Activated CD4-positive, alpha-beta T cell treated with anti-CD3 and anti-CD28 coated beads, Interleukin-2, amount 50 U/mL, for 24 hours (primary cell): ENCODE measurements around the gene NSUN7.

ENCODE experiments used
- DNase-seq, 2 donors: peaks; one replicate each; pipeline ENCODE4 v3.0.0-alpha.2; 2020; ENCODE audit warnings: low read depth in 1 of 2, low spot score in 1 of 2

The NSUN7 gene

DNA sequence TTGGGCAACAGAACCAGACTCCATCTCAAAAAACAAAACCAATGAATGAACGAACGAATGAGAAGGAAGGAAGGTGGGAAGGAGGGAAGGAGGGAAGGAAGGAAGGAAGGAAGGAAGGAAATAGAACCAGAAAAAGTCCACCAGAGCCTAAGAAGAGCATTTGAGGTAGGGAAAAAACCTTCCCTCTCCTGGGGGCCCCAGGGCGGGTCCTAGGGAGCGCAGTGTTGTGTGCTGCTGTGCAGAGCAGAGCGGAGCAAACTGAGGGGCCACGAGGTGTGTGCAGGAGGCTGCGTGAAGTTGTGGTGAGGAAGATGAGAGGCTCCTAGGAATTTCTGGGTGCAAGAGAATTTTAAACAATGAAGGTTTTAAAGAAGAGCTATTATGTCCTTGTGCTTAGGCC lies 16.0 kb upstream of the NSUN7 start:
- DNase-seq, result no peak

DNA sequence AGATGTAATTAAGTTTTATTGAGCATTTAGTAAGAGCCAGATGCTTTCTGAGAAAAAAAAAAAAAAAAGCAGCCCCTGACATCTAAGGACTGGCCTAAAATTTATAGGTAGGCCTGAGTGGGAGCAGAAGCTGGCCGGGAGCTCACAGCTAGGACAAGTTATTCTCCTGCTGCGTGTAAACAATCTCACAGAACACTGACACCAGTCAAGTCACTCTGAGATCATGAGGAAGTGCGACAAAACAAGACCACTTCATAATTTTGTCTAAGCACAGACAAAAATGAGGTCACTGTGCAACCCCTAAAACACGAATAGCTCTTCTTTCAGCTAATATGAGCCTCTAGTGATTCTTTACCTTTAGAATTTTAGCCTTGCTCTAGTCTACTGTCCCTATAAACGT lies 15.3 kb upstream of the NSUN7 start:
- DNase-seq, result no peak

DNA sequence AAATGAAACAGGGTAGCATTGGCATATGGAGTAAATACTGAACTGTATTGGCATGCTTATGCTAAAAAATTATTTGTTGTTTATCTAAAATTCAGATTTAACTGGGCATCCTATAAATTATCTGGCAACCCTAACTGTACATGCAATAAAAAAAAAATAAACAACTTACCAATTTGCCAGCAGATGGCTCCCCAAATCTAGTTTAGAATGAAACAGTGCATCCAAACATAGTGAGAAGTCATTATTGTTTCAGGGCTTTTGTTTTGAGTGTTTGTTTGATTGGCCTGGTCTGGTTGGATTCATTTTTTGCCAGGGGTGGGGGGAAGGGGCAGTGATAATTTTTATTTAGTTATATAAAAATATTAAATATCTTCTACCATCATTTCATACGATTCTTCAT lies 12.8 kb upstream of the NSUN7 start:
- no peak for DNase-seq

GRCh38 chr4:40737879-40738278 lies 11.9 kb upstream of the NSUN7 start:
- DNase-seq, result no peak

DNA sequence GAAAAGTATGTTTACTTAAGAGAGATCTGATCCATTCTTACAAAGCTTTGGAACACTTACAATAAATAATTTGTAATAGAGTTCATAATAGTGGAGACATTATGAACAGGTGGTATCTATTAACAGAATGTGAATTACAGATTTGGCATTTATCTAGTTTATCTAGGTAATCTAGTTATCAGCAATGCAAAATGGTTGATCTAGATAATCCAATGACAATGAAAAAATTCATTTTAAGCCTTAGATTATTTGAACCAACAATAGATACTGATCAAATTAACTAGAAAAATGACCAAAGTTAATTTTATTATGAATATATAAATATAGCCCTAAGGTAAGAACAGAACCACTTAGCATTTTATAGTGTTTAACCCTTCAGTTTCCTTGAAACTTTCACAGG lies 10.4 kb upstream of the NSUN7 start:
- DNase-seq, result no peak

DNA sequence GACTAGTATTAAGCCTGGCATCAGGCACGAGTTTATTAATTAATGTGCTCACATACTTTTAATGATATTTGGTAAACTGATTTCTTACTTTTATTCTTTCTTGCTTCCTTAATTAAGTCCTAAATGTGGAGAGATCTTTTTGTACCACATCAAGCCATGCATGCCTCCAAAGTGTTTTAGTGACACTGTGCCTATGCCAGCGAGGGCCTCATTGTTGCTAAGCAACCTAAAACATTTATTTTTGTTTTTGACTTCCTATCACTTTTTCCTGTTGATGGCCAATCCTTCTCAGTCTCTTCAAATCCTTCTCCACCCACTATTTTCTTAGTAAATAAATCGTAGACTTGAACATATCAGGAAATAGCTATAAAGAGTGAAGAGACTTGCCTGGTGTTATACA lies 5.5 kb upstream of the NSUN7 start:
- DNase-seq, result no peak

GRCh38 chr4:40745285-40745984 lies 4.3 kb upstream of the NSUN7 start:
- no peak for DNase-seq

DNA sequence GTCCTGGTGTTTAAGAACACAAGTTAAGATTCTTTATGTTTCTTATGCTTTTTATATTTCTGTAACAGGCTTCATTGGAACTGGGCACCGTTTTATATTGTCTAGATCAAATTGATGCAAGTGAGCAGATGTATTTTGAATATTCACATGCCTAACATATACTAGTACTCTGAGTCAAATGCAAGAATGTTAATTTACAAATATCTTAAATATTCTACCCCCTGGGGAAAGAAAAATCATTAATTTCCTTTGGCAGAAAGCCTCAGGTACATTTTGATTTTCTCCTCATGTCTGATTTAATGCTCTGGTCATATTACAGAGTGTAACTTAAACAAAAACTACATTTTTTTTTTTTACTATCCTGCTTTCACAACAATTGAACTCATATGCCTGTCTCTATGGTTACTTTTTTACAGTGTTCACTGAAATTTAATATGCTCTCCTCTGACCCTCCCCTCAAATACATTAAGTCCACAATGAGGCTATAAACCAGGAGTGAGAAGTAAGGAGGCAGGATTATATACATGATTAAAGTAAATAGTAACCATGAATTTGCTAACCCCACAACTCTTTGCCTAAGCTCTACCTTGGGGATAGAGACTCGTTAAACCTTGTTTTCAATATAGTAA lies 2.4 kb upstream of the NSUN7 start:
- DNase-seq, result no peak

- DNase-seq, result no peak
These were observed 905 bp downstream of the NSUN7 start for GRCh38 chr4:40750461-40751258.

GRCh38 chr4:40755616-40756015 lies 5.9 kb downstream of the NSUN7 start:
- no peak for DNase-seq

DNA sequence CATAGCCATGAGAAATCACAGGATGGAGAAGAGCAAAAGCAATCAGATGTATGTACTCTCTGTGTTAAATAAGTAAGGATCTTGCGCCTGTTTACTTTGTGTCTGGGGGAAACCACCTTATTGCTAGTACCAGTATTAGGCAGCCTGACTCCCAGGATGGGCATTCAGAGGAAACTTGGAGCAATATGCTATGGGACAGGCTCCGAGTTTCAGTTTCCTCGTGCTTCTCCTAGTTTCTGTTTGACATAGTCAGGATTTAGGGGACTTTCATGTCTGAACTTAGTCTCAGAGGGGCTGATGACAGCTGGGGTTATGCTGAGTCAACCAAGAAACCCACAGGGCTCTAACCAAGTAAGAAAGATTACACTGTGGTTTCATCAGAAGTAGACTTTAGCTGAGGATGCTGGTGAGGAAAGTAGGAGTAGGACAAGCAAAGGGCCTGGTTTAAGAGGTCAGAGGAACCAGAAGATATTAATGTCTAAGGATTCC lies 13.5 kb downstream of the NSUN7 start:
- DNase-seq, result no peak

- no peak for DNase-seq
These were observed 19.5 kb downstream of the NSUN7 start for GRCh38 chr4:40769266-40769665.

- DNase-seq, result no peak
These were observed 28.3 kb downstream of the NSUN7 start for GRCh38 chr4:40778090-40778489.

DNA sequence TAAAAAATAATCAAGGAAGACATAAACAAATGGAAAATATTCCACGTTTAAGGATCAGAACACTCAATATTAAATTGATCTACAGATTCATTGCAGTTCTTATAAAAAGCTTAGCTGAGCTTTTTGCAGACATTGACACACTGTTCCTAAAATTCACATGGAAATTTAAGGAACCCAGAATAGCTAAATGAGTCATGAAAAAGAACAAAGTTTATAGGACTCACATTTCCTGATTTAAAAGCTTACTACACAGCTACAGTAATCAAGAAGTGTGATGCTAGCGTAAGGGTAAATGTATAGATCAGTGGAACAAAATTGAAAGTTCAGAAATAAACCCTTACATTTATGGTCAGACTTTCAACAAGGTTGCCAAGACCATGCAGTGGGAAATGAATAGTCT lies 33.1 kb downstream of the NSUN7 start:
- DNase-seq, result no peak

- no peak for DNase-seq
These were observed 36.0 kb downstream of the NSUN7 start for GRCh38 chr4:40785727-40786126.

- DNase-seq, result no peak
These were observed 38.6 kb downstream of the NSUN7 start for GRCh38 chr4:40788331-40788730.

- no peak for DNase-seq
These were observed 39.3 kb downstream of the NSUN7 start for GRCh38 chr4:40789031-40789430.

DNA sequence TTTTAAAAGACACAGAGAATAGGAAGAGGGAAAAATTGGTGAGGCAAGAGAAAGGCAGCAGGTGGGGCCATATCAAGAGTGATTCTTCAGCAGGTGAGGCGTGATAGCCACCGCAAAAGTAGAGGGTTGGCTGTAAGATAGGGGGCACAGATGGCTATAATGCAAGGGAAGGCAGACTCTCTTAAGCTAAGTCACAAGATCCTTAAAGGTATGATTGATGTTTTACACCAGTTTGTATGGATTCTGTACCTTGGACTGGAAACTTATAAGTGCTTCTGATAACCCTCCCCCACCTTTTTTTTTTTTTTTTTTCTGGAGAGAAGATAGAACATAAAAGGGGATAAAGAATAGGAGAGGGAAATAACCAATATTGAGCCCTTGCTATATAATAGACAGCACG lies 40.0 kb downstream of the NSUN7 start:
- DNase-seq, result no peak

GRCh38 chr4:40800064-40800463 lies 50.3 kb downstream of the NSUN7 start:
- DNase-seq, result no peak

DNA sequence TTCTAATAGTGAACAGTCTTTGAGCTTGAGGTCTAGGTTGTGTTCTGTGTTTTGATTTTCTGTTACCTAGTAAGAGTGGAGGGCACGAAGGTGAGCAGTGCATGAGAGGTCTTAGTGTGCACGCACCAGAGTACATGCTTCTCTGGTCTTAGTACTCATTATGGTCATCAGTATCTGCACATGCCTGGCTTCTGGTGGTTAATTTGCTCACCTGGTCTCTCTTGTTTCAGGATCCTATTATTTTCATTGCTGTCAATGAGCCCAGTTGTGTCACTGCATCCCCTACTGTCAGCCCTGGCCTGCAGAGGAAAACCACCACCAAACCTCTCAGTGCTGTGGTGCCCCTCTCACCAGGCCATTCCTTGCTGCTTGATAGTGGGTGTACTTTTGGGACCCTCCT lies 54.8 kb downstream of the NSUN7 start:
- no peak for DNase-seq

DNA sequence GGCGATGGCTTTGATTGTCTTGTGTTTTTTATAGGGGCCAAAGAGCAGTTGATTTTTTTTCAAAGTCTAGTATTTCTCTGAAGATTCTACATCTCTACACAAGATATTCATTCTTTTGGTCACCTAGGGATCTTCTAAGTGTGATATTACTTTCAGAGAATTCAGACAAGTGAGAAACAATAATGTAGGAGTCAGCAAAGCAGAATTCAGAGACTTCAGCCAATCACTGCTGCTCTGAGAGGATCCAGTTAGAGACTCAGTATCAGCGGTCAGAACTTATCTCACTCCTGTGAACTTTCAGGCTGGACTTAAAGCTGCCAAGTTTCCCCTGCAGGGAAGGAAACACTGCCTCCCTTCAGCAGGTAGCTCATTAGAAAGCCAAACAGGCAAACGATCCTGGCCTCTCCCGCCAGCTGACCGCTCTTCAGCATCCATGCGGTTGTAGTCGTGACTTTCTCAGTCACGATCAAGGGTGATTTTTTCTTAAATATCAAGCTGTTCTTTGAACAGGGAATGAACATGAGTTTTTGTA lies 59.2 kb downstream of the NSUN7 start:
- no peak for DNase-seq

DNA sequence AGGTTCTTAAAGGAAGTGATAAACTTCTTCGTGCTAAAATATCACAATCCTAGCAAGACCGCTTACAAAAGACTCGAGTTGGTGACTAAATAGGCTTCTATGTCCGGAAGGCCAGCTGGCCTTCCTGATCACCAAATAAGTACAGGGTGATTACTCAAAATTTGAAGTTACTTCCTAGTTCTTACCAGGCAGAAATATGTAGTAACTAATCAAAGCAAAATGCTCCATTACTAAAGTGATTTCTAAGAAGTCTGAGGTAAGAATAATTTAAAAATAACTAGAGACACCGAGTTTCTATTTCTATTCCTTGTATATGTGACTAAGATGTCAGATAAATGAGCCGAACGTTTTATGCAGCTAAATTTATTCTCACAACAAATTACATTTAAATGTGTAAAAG lies 62.2 kb downstream of the NSUN7 start:
- DNase-seq, result no peak
